ENCODE measurements around the gene KIAA0825. TPM values are rescaled to one million over a fixed set of nuclear protein-coding genes. Genes with fewer than 3 reads are reported as not detected.

Gene KIAA0825
- total RNA-seq, 1 donor from 2014 or later = 0.99 TPM

- DNase-seq (ENCODE audit: low read depth in 2 of 2) = peak; percentile 63 to 83
Observed at GRCh38 chr5:94433397-94434163, 184.8 kb downstream of the KIAA0825 start.

- peak; percentile 11 to 38 for DNase-seq (ENCODE audit: low read depth in 2 of 2)
Observed at GRCh38 chr5:94432499-94432898, 185.9 kb downstream of the KIAA0825 start.

- DNase-seq (ENCODE audit: low read depth in 2 of 2) = no peak
Observed at GRCh38 chr5:94431696-94432095, 186.7 kb downstream of the KIAA0825 start.

GRCh38 chr5:94429566-94429965, 188.8 kb downstream of the KIAA0825 start:
- DNase-seq (ENCODE audit: low read depth in 2 of 2) = no peak

GRCh38 chr5:94425396-94425795, 193.0 kb downstream of the KIAA0825 start:
- no peak for DNase-seq (ENCODE audit: low read depth in 2 of 2)

GRCh38 chr5:94423411-94423810, 195.0 kb downstream of the KIAA0825 start:
- no peak for DNase-seq (ENCODE audit: low read depth in 2 of 2)

GRCh38 chr5:94422812-94423211, 195.6 kb downstream of the KIAA0825 start:
- peak in 1 of 2 donors; percentile 73 for DNase-seq (ENCODE audit: low read depth in 2 of 2)

- DNase-seq (ENCODE audit: low read depth in 2 of 2) = no peak
Observed at GRCh38 chr5:94420885-94421284, 197.5 kb downstream of the KIAA0825 start.

GRCh38 chr5:94415798-94416197, 202.6 kb downstream of the KIAA0825 start:
- no peak for DNase-seq (ENCODE audit: low read depth in 2 of 2)

GRCh38 chr5:94409440-94409839, 209.0 kb downstream of the KIAA0825 start:
- no peak for DNase-seq (ENCODE audit: low read depth in 2 of 2)

GRCh38 chr5:94407023-94407422, 211.4 kb downstream of the KIAA0825 start:
- DNase-seq (ENCODE audit: low read depth in 2 of 2) = no peak

- no peak for DNase-seq (ENCODE audit: low read depth in 2 of 2)
Observed at GRCh38 chr5:94403483-94403882, 214.9 kb downstream of the KIAA0825 start.

GRCh38 chr5:94402096-94402495, 216.3 kb downstream of the KIAA0825 start:
- DNase-seq (ENCODE audit: low read depth in 2 of 2) = no peak

- no peak for DNase-seq (ENCODE audit: low read depth in 2 of 2)
Observed at GRCh38 chr5:94397508-94397907, 220.9 kb downstream of the KIAA0825 start.

- DNase-seq (ENCODE audit: low read depth in 2 of 2) = no peak
Observed at GRCh38 chr5:94396687-94397086, 221.7 kb downstream of the KIAA0825 start.

- no peak for DNase-seq (ENCODE audit: low read depth in 2 of 2)
Observed at GRCh38 chr5:94395468-94395867, 222.9 kb downstream of the KIAA0825 start.

- no peak for DNase-seq (ENCODE audit: low read depth in 2 of 2)
Observed at GRCh38 chr5:94391996-94392395, 226.4 kb downstream of the KIAA0825 start.

- no peak for DNase-seq (ENCODE audit: low read depth in 2 of 2)
Observed at GRCh38 chr5:94389515-94389899, 228.9 kb downstream of the KIAA0825 start.

- DNase-seq (ENCODE audit: low read depth in 2 of 2) = no peak
Observed at GRCh38 chr5:94388773-94389514, 229.5 kb downstream of the KIAA0825 start.

GRCh38 chr5:94385767-94386166, 232.6 kb downstream of the KIAA0825 start:
- no peak for DNase-seq (ENCODE audit: low read depth in 2 of 2)

- no peak for DNase-seq (ENCODE audit: low read depth in 2 of 2)
Observed at GRCh38 chr5:94378062-94378461, 240.3 kb downstream of the KIAA0825 start.

GRCh38 chr5:94376672-94377345, 241.6 kb downstream of the KIAA0825 start:
- no peak for DNase-seq (ENCODE audit: low read depth in 2 of 2)

Measured in lung microvascular endothelial cell (primary cell).